Esophagus muscularis mucosa (tissue), 4 donors: ENCODE data around the gene RALGDS. TPM values are rescaled to one million over a fixed set of nuclear protein-coding genes. Genes with fewer than 3 reads are reported as not detected.

Experiments used
- DNase-seq: peaks from one replicate; pipeline ENCODE4 v3.0.0-alpha.2; 2017; ENCODE audit errors: extremely low spot score
- H3K27ac ChIP-seq, 4 donors: fragments of 200-600 bp; sonication (generic); replicated peaks in 1 of 4; 1 replicate in 3 of 4; 2 replicates in 1 of 4; pipeline ENCODE4 v1.5.1; 2016 to 2019; ENCODE audit warnings: mild to moderate bottlenecking in 1 of 4
- H3K27me3 ChIP-seq, 4 donors: fragments of 200-600 bp; sonication (generic); one replicate each; pipeline versions ENCODE4 v1.5.1 to v1.6.0; 2016 to 2019
- H3K36me3 ChIP-seq, 4 donors: fragments of 200-600 bp; sonication (generic); one replicate each; pipeline ENCODE4 v1.5.1; 2016 to 2019
- H3K4me1 ChIP-seq, 4 donors: fragments of 200-600 bp; sonication (generic); one replicate each; pipeline ENCODE4 v1.5.1; 2016 to 2019
- H3K4me3 ChIP-seq, 4 donors: fragments of 200-600 bp; sonication (generic); 1 replicate in 2 of 4; 2 replicates in 2 of 4; pipeline ENCODE4 v1.5.1; 2016 to 2019; ENCODE audit warnings: mild to moderate bottlenecking in 4 of 4, moderate library complexity in 1 of 4
- H3K9me3 ChIP-seq, 4 donors: fragments of 200-600 bp; sonication (generic); 1 replicate in 3 of 4; 2 replicates in 1 of 4; pipeline ENCODE4 v1.5.1; 2016 to 2019
- EP300 ChIP-seq: sonication (generic); formaldehyde crosslinking; IDR thresholded peaks from one replicate; pipeline ENCODE4 v1.6.1; 2017; ENCODE audit warnings: antibody characterized with exemption
- POLR2A ChIP-seq: fragments of 450-650 bp; IDR thresholded peaks from one replicate; pipeline ENCODE4 v1.6.1; 2017; ENCODE audit warnings: antibody characterized with exemption, moderate library complexity, mild to moderate bottlenecking, low read depth
- POLR2AphosphoS5 ChIP-seq, 2 donors: sonication (generic); formaldehyde crosslinking; IDR thresholded peaks; one replicate each; pipeline ENCODE4 v1.6.1; 2017; ENCODE audit warnings: antibody characterized with exemption in 2 of 2
- WGBS: methylation state at CpG from one replicate; pipeline ENCODE4 v1.1.5; 2018; 5-methylcytosine and 5-hydroxymethylcytosine counted together
- intact Hi-C: fragments of 100-400 bp; cut with DNase I; formaldehyde crosslinking; loops from one replicate; pipeline ENCODE4 v1.15.1; 2023
- total RNA-seq, 4 donors: library from RNA; depleted of rRNA; stranded (reverse); fragments of >200 nt; gene quantifications; one replicate each; pipeline versions ENCODE4 v1.1.0 to v1.2.1, GENCODE V29; 2016
- TF ChIP-seq, protein P1 (sequence below), 3 experiments: fragments of 200-600 bp in 2 of 3; fragments of 450-650 bp in 1 of 3; sonication (generic) in 2 of 3; IDR thresholded peaks; one replicate each; pipeline ENCODE4 v1.5.1; 2017 to 2019; ENCODE audit warnings: antibody characterized with exemption in 3 of 3, mild to moderate bottlenecking in 2 of 3, moderate library complexity in 1 of 3

RALGDS gene
- total RNA-seq, 4 donors from 2014 or later = 48.6 to 67.4 (median 54.8) TPM

DNA sequence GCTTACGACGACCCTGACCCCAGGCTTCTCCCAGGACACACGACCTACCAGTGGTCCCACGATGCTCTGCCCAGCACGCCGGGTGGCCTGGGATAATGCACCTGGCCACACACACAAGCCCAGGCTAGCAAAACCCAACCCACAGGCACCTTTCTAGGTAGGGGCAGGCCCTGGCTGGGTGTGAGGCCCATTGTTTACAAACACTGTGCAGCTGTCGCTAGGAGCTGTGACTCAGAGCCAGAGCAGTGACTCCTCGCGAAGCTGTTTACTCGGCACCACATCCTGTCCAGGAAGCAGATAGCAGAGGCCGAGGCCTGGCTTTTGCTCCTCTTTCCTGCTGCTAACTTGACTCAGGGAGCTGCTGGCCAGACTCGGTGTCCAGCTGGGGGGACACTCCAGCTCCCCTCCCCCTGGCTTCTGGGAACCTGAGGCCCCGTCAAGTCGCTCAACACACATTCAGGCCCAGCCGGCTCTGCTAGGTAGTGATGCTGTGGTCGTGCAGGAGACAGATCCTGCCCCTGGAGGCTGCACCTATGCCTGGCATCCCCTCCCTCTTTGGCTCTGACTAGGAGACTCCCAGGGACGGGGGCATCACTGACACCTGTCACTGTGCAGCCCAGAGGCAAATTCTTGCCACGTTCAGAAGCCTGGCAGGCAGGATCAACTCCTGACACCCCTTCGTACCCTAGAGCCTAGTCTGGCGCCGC, 12.8 kb upstream of the RALGDS start:
- intact Hi-C loops = no loop called here
- 43% methylated on average over 8 of the region's 21 CpGs for WGBS
- Histone ChIP-seq H3K27me3 (no peaks in the 10 kb centered on the region), H3K4me3 (peak overlapping the region in 2 of 4 donors; percentile 4 to 17), H3K36me3 (no peaks in the 10 kb centered on the region), H3K9me3 (no peaks in the 10 kb centered on the region), H3K27ac (peak overlapping the region; percentile 84 to 93 (median 88)), H3K4me1 (peaks cover 71 to 84% (median 77%) of the 10 kb centered on the region in 4 donors)
- TF ChIP-seq POLR2A = peak; percentile 39
- TF ChIP-seq EP300 = no peak
- TF ChIP-seq POLR2AphosphoS5 (IDR thresholded peaks at IDR 0.05) = peak; percentile 89 to 90
- TF ChIP-seq, protein P1, sequence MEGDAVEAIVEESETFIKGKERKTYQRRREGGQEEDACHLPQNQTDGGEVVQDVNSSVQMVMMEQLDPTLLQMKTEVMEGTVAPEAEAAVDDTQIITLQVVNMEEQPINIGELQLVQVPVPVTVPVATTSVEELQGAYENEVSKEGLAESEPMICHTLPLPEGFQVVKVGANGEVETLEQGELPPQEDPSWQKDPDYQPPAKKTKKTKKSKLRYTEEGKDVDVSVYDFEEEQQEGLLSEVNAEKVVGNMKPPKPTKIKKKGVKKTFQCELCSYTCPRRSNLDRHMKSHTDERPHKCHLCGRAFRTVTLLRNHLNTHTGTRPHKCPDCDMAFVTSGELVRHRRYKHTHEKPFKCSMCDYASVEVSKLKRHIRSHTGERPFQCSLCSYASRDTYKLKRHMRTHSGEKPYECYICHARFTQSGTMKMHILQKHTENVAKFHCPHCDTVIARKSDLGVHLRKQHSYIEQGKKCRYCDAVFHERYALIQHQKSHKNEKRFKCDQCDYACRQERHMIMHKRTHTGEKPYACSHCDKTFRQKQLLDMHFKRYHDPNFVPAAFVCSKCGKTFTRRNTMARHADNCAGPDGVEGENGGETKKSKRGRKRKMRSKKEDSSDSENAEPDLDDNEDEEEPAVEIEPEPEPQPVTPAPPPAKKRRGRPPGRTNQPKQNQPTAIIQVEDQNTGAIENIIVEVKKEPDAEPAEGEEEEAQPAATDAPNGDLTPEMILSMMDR (IDR thresholded peaks at IDR 0.05) = no peak
- DNase-seq = peak; percentile 97

DNA sequence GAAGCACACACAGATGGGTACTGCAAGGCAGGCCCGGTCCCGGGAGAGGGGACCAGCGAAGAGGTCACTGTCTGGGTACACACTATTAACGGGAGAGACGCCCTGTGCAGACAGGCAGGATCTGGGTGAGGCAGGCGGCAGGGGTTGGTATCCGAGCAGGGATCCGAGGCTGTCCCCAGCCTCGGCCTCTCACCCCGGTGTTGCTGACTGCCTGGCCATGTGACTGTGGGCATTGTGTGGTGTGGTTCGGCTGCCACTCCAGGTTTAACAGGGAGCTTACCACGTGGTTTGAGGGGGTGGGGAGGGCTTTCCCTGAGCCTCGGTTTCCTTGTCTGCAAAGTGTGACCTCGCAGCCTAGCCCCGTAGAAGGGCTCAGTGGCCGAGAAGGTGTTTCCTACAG, 11.1 kb upstream of the RALGDS start:
- TF ChIP-seq POLR2A (no peak), POLR2AphosphoS5 (IDR thresholded peaks at IDR 0.05) (no peak), EP300 (no peak)
- TF ChIP-seq, protein P1 (IDR thresholded peaks at IDR 0.05) = no peak
- H3K4me1 ChIP-seq = peaks cover 67 to 84% (median 78%) of the 10 kb centered on the region in 4 donors
- no peaks in the 10 kb centered on the region for H3K36me3 ChIP-seq
- H3K27ac ChIP-seq = peak overlapping the region; percentile 84 to 93 (median 88)
- intact Hi-C loops = no loop called here
- WGBS = 90% methylated on average over 10 of the region's 16 CpGs
- DNase-seq = no peak
- no peak overlapping the region for H3K4me3 ChIP-seq
- no peaks in the 10 kb centered on the region for H3K9me3 ChIP-seq
- no peaks in the 10 kb centered on the region for H3K27me3 ChIP-seq

DNA sequence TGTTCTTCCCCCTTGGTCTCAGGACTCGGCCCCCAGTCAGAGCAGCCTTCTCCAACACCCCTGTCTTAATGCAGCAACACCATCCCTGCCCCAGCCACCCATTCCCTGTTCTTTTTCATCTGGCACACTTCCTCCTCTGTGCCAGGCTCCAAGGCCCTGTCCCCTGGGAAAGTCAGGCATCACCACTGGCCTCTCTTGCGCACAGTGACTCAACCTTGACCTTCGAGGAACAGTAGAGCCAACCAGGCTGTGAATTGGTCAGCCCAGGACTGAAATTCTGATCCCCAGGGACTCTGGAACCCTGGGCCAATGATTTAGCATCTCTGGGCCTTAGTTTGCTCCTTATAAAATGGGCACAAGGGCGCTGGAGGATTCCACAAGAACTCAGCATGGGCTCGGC, 10.5 kb upstream of the RALGDS start:
- 92% methylated on average over 3 of the region's 5 CpGs for WGBS
- H3K36me3 ChIP-seq = no peaks in the 10 kb centered on the region
- TF ChIP-seq, protein P1 (IDR thresholded peaks at IDR 0.05) = no peak
- TF ChIP-seq EP300 (no peak), POLR2AphosphoS5 (IDR thresholded peaks at IDR 0.05) (no peak), POLR2A (no peak)
- peak overlapping the region in 1 of 4 donors; percentile 93 for H3K27ac ChIP-seq
- H3K27me3 ChIP-seq = no peaks in the 10 kb centered on the region
- peaks cover 67 to 84% (median 82%) of the 10 kb centered on the region in 4 donors for H3K4me1 ChIP-seq
- DNase-seq = no peak
- H3K4me3 ChIP-seq = no peak overlapping the region
- intact Hi-C loops = no loop called here
- H3K9me3 ChIP-seq = no peaks in the 10 kb centered on the region

DNA sequence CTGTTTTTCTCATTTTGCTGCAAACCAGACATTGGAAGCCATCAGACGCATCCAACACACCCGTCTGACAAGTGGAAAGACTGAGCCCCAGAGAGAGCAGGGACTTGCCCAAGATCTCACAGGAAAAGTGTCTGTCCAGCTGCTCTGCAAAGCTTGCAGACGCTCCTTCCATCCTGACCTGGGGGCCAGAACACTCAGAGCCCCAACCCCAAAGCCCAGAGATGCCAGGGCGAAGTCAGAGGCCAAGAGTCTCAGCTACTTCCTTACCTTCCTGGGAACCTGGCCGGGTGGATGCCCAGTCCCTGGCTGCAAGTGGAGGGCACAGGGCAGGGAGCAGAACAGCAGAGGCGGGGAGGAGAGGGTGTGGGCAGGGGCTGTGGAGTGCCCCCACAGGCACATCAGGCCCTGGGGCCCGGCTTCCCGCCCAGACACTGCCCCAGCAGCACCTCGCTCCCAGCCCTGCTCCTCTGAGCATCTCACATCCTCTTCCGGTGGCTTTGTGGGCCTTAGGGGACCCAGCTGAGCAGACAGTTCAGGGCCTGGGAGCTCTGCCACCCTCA, 9.7 kb upstream of the RALGDS start:
- no peak for DNase-seq
- intact Hi-C loops = no loop called here
- Histone ChIP-seq H3K27ac (peak overlapping the region in 2 of 4 donors; percentile 28 to 93), H3K9me3 (no peaks in the 10 kb centered on the region), H3K4me1 (peaks cover 68 to 86% (median 82%) of the 10 kb centered on the region in 4 donors), H3K36me3 (no peaks in the 10 kb centered on the region), H3K4me3 (no peak overlapping the region), H3K27me3 (no peaks in the 10 kb centered on the region)
- 78% methylated on average over 5 of the region's 10 CpGs for WGBS
- no peak for TF ChIP-seq EP300
- no peak for TF ChIP-seq POLR2AphosphoS5 (IDR thresholded peaks at IDR 0.05)
- TF ChIP-seq, protein P1 (IDR thresholded peaks at IDR 0.05) = no peak
- no peak for TF ChIP-seq POLR2A
